Measurements from ENCODE around the gene PGD. TPM values are rescaled to one million over a fixed set of nuclear protein-coding genes. Genes with fewer than 3 reads are reported as not detected.
"Not testable (repeated sequence)": the region's sequence is repeated elsewhere in the genome, so short reads cannot be mapped to it uniquely, and the experiment has no call there.

PGD gene
- total and polyA plus RNA-seq, 2 donors (not counting 1 experiment from before 2014, with no cell fraction given): 13.7 to 56.7 TPM

GRCh38 chr1:10377365-10378029 lies 21.4 kb upstream of the PGD start:
- peak; percentile 74 for TF ChIP-seq CTCF (IDR thresholded peaks at IDR 0.05)
- DNase-seq (peak; percentile 67), ATAC-seq (ENCODE audit: low read depth) (peak; percentile 66)

GRCh38 chr1:10378081-10378841 lies 20.6 kb upstream of the PGD start:
- H3K9me3 Mint-ChIP-seq (ENCODE audit: insufficient read depth): no peaks in the 10 kb centered on the region
- no peak overlapping the region for H3K27ac ChIP-seq (ENCODE audit: low read length in 2 of 2)
- H3K27me3 ChIP-seq (replicated peaks in 1 of 4; ENCODE audit: control extremely low read depth in 1 of 4, control insufficient read depth in 3 of 4, insufficient read depth in 4 of 4, low read length in 3 of 4): no peaks in the 10 kb centered on the region
- no peaks in the 10 kb centered on the region for H3K4me1 ChIP-seq (ENCODE audit: control insufficient read depth in 2 of 2, insufficient read depth in 2 of 2, low read length in 2 of 2)
- H3K9ac ChIP-seq (ENCODE audit: low read length): no peak overlapping the region
- no peaks in the 10 kb centered on the region for H4K20me1 ChIP-seq (ENCODE audit: control insufficient read depth, insufficient read depth, low read length, poor library complexity, severe bottlenecking)
- no peaks in the 10 kb centered on the region for H3K9me3 ChIP-seq (ENCODE audit: control extremely low read depth in 1 of 3, control insufficient read depth in 2 of 3, insufficient read depth in 1 of 3, low read length in 2 of 3)
- TF ChIP-seq CTCF (IDR thresholded peaks at IDR 0.05) (no peak), EZH2 (IDR thresholded peaks at IDR 0.05; ENCODE audit: borderline replicate concordance, insufficient read depth, low read depth, low read length, poor library complexity, severe bottlenecking) (no peak)
- no peak overlapping the region for H3K4me3 ChIP-seq (ENCODE audit: control extremely low read depth in 1 of 5, extremely low read depth in 1 of 5, insufficient read depth in 1 of 5, low read depth in 2 of 5, low read length in 4 of 5)
- CTCF ChIA-PET: interaction anchor here (0.6 to 3.1 kb wide), 8 partner anchors 8 to 116 kb away, joined by 3 to 25 read pairs (median 6); partner anchors contain the start of gene CENPS
- DNase-seq: no peak
- H3K4me1 Mint-ChIP-seq: no peaks in the 10 kb centered on the region
- H3K4me3 Mint-ChIP-seq: no peak overlapping the region
- H3K27me3 Mint-ChIP-seq: no peaks in the 10 kb centered on the region
- 94% methylated on average over 7 of the region's 15 CpGs for WGBS (ENCODE audit: insufficient coverage)
- H3K27ac Mint-ChIP-seq: no peak overlapping the region
- ATAC-seq (ENCODE audit: low read depth): no peak
- no peaks in the 10 kb centered on the region for H3K79me2 ChIP-seq (ENCODE audit: control insufficient read depth, insufficient read depth, low read length)
- intact Hi-C loops (cut with micrococcal nuclease): no loop called here
- no peak overlapping the region for H2AFZ ChIP-seq (ENCODE audit: insufficient read depth, low read depth, low read length, poor library complexity, severe bottlenecking)
- H3K36me3 ChIP-seq (replicated peaks in 1 of 2; ENCODE audit: control extremely low read depth in 1 of 2, control insufficient read depth in 1 of 2, extremely low read depth in 1 of 2, insufficient read depth in 2 of 2, low read length in 1 of 2): peaks cover 0 to 10% of the 10 kb centered on the region in 2 experiments
- H3K4me2 ChIP-seq (replicated peaks; ENCODE audit: low read depth, low read length, poor library complexity, severe bottlenecking): no peak overlapping the region
- POLR2A ChIA-PET: interaction anchor here (1.3 kb wide), 1 partner anchor 21 kb away, joined by 6 read pairs; the partner anchor contains the start of gene PGD

More at GRCh38 chr1:10377365-10378029, 21.4 kb upstream of the PGD start:
- CTCF ChIA-PET: interaction anchor here (0.6 to 3.1 kb wide), 13 partner anchors 8 to 117 kb away, joined by 3 to 25 read pairs (median 4); partner anchors contain the start of genes CENPS and PGD
- not testable (repeated sequence) for H3K36me3 ChIP-seq (replicated peaks in 1 of 2; ENCODE audit: control extremely low read depth in 1 of 2, control insufficient read depth in 1 of 2, extremely low read depth in 1 of 2, insufficient read depth in 2 of 2, low read length in 1 of 2); H3K27ac ChIP-seq (ENCODE audit: low read length in 2 of 2); H4K20me1 ChIP-seq (ENCODE audit: control insufficient read depth, insufficient read depth, low read length, poor library complexity, severe bottlenecking); H3K9ac ChIP-seq (ENCODE audit: low read length); H3K27ac Mint-ChIP-seq; H3K27me3 Mint-ChIP-seq; H3K4me2 ChIP-seq (replicated peaks; ENCODE audit: low read depth, low read length, poor library complexity, severe bottlenecking); H3K79me2 ChIP-seq (ENCODE audit: control insufficient read depth, insufficient read depth, low read length); H3K4me3 ChIP-seq (ENCODE audit: control extremely low read depth in 1 of 5, extremely low read depth in 1 of 5, insufficient read depth in 1 of 5, low read depth in 2 of 5, low read length in 4 of 5); H3K4me3 Mint-ChIP-seq; H3K9me3 Mint-ChIP-seq (ENCODE audit: insufficient read depth); H3K4me1 ChIP-seq (ENCODE audit: control insufficient read depth in 2 of 2, insufficient read depth in 2 of 2, low read length in 2 of 2); H2AFZ ChIP-seq (ENCODE audit: insufficient read depth, low read depth, low read length, poor library complexity, severe bottlenecking); H3K27me3 ChIP-seq (replicated peaks in 1 of 4; ENCODE audit: control extremely low read depth in 1 of 4, control insufficient read depth in 3 of 4, insufficient read depth in 4 of 4, low read length in 3 of 4); H3K9me3 ChIP-seq (ENCODE audit: control extremely low read depth in 1 of 3, control insufficient read depth in 2 of 3, insufficient read depth in 1 of 3, low read length in 2 of 3); H3K4me1 Mint-ChIP-seq
- intact Hi-C loops (cut with micrococcal nuclease): loop anchor here (1.0 kb wide), 1 partner anchor 21 kb away; no protein-coding TSS in a partner anchor
- WGBS (ENCODE audit: insufficient coverage): 28% methylated on average over 8 of the region's 14 CpGs
- POLR2A ChIA-PET: interaction anchor here (1.3 kb wide), 1 partner anchor 22 kb away, joined by 6 read pairs; the partner anchor contains the start of gene PGD

Measured in B cell (primary cell).